ENCODE results near the gene PCGF3.

DNA sequence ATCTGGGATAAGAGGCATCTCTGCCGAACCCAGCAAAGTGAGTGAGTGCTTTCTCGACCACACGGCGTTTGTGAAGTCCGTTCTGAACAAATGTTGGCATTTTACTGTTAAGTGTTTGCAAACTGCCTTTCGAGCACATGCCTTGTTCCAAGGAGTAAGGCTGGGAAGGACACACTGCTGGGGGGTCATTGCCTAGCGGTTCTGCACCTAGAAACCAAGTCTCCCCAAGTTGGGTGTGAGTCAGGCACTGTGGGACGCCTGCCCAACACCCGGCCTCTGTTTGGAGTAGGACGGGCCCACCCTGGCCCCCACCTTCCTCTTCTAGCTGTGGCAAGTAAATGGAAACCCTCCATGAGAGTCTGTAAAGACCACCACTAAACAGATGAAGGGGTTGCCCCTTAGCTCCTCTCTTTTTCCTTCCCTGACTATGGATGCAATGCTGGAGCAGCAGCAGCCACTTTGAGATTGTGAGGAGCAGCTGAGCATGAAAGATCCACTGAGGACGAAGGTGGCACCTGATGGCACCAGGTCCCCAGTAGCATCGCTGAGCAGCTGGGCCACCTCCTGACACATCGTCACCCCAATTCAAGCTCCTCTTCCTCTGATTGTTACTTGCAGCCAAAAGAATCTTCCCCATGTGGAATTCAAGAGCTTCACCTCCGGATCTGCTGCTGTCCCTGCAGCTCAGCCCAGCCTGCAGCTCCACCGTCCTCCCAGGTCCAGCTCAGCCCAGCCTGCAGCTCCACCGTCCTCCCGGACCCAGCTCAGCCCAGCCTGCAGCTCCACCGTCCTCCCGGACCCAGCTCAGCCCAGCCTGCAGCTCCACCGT, 114.0 kb downstream of the PCGF3 start:
- TF ChIP-seq POLR2A (IDR thresholded peaks at IDR 0.05): no peak
- TF ChIP-seq, protein P1, sequence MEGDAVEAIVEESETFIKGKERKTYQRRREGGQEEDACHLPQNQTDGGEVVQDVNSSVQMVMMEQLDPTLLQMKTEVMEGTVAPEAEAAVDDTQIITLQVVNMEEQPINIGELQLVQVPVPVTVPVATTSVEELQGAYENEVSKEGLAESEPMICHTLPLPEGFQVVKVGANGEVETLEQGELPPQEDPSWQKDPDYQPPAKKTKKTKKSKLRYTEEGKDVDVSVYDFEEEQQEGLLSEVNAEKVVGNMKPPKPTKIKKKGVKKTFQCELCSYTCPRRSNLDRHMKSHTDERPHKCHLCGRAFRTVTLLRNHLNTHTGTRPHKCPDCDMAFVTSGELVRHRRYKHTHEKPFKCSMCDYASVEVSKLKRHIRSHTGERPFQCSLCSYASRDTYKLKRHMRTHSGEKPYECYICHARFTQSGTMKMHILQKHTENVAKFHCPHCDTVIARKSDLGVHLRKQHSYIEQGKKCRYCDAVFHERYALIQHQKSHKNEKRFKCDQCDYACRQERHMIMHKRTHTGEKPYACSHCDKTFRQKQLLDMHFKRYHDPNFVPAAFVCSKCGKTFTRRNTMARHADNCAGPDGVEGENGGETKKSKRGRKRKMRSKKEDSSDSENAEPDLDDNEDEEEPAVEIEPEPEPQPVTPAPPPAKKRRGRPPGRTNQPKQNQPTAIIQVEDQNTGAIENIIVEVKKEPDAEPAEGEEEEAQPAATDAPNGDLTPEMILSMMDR (IDR thresholded peaks at IDR 0.05): no peak

Data from right lobe of liver (tissue), 4 donors.